Esophagus (tissue), 2 donors: Measurements from ENCODE around the gene HNRNPL. TPM values are rescaled to one million over a fixed set of nuclear protein-coding genes. Genes with fewer than 3 reads are reported as not detected.
A peak's percentile ranks its signal among the peaks of the same experiment; 100 is the strongest.
"Not testable (repeated sequence)": the region's sequence is repeated elsewhere in the genome, so short reads cannot be mapped to it uniquely, and the experiment has no call there.

Source experiments
- H3K27ac ChIP-seq, 2 donors: one replicate each; pipeline ENCODE4 v1.5.1; 2013; ENCODE audit warnings: low read depth in 2 of 2, mild to moderate bottlenecking in 2 of 2, inconsistent platforms in 1 of 2, low read length in 1 of 2, moderate library complexity in 1 of 2
- H3K27me3 ChIP-seq, 2 donors: one replicate each; pipeline ENCODE4 v1.6.1; 2013; ENCODE audit warnings: low read length in 2 of 2, control low read depth in 1 of 2, mild to moderate bottlenecking in 1 of 2; ENCODE audit not compliant: insufficient read depth in 2 of 2, control insufficient read depth in 1 of 2
- H3K36me3 ChIP-seq, 2 donors: one replicate each; pipeline ENCODE4 v1.6.1; 2013; ENCODE audit warnings: low read length in 1 of 2; ENCODE audit not compliant: control insufficient read depth in 2 of 2, insufficient read depth in 2 of 2
- H3K4me1 ChIP-seq, 2 donors: one replicate each; pipeline ENCODE4 v1.6.1; 2013; ENCODE audit warnings: low read length in 1 of 2; ENCODE audit not compliant: control insufficient read depth in 2 of 2, insufficient read depth in 2 of 2
- H3K4me3 ChIP-seq, 2 donors: one replicate each; pipeline ENCODE4 v1.5.1; 2013; ENCODE audit warnings: low read length in 2 of 2, mild to moderate bottlenecking in 2 of 2, low read depth in 1 of 2, moderate library complexity in 1 of 2
- H3K9me3 ChIP-seq, 2 donors: one replicate each; pipeline ENCODE4 v1.6.1; 2013; ENCODE audit warnings: mild to moderate bottlenecking in 2 of 2, low read depth in 1 of 2, low read length in 1 of 2, moderate library complexity in 1 of 2; ENCODE audit not compliant: control insufficient read depth in 2 of 2, insufficient read depth in 1 of 2
- WGBS, 2 donors: extraction: QIAGEN DNeasy Blood & Tissue Kit; methylation state at CpG; one replicate each; pipeline ENCODE4 v1.1.7; 2013; 5-methylcytosine and 5-hydroxymethylcytosine counted together
- polyA plus RNA-seq, 2 donors: library from polyadenylated mRNA; stranded (reverse); fragments of 200-250 nt; gene quantifications; one replicate each; pipeline ENCODE4 v1.2.3, GENCODE V29; 2013
- donor health status: healthy with polysubstance abuse.
- donor health status: Bipolar disorder and iron deficiency.

The HNRNPL gene
- polyA plus RNA-seq = 100 to 1,000 TPM; 134 to 150 TPM

DNA sequence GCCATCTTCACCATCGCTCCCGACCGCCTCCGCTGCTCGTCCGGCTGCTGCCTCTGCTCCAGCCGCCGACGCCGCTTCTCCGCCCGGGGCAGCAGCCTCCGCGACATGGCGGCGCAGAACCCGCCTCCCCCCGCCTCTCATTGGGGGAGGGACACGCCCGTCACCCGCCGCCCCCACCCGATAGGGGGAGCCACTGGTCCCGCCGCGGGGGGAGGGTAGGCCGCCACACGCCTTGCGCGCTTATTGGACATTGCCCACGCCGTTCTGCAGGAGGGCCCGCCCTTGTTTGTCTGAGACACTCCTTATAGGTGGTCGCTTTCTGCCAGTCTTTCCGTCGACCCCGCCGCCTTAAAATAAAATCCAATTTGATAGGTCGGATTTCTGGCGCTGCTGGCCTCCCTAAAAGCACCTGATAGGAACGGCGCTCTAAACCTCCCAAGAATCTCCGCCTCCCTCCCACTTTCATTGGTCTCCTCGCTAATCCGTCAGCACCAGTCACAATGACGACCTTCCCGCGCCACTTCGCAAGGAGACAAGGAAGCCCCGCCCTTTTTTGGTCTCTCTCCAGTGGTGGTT lies at the start of gene HNRNPL:
TSS of gene HNRNPL (minus strand) at position 127 of the 576 bp plus-strand sequence. CDS start at position 107, 20 bp downstream.
- 0% methylated on average over 45 to 50 of the region's 50 CpGs for WGBS, 2 donors
- Histone ChIP-seq H3K9me3 (no peaks in the 10 kb centered on the region), H3K4me3 (peak within 1 kb of the TSS; percentile 95), H3K4me1 (peaks cover 3 to 7% of the 10 kb centered on the region in 2 donors), H3K27me3 (no peaks in the 10 kb centered on the region), H3K36me3 (peaks cover 11 to 20% of the 10 kb centered on the region in 2 donors), H3K27ac (peak within 1 kb of the TSS; percentile 100)

GRCh38 chr19:38898788-38899446 lies 49.1 kb upstream of the HNRNPL start:
- 5% methylated on average over 25 of the region's 25 CpGs for WGBS, 2 donors
- no peaks in the 10 kb centered on the region for H3K27me3 ChIP-seq
- H3K4me1 ChIP-seq = peaks cover 4 to 10% of the 10 kb centered on the region in 2 donors
- no peaks in the 10 kb centered on the region for H3K9me3 ChIP-seq
- peak overlapping the region; percentile 67 to 86 for H3K4me3 ChIP-seq
- peaks cover 0 to 5% of the 10 kb centered on the region in 2 donors for H3K36me3 ChIP-seq
- H3K27ac ChIP-seq = peak overlapping the region; percentile 57 to 96

DNA sequence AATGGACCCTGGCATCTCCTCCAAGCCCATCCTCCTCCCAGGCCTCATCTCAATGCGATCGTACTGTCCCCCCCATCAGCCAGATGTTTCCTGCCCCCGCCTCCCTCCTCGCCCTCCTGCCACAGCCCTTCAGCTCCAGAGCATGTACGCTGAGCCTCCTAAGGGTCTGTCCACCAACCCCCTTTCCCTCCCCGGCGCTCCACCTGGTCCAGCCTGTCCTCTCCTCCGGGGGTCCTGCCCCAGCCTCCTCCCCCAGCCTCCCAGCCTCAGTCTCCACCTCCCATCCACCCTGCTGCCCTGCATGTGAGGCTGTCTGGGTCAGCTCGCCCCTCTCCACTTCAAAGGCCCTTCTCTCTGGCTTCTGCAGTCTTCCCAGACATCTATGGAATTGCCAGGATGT lies 45.2 kb upstream of the HNRNPL start:
- H3K4me1 ChIP-seq = peaks cover 4 to 10% of the 10 kb centered on the region in 2 donors
- H3K9me3 ChIP-seq = no peaks in the 10 kb centered on the region
- no peaks in the 10 kb centered on the region for H3K27me3 ChIP-seq
- H3K27ac ChIP-seq = no peak overlapping the region
- H3K4me3 ChIP-seq = no peak overlapping the region
- H3K36me3 ChIP-seq = peaks cover 0 to 8% of the 10 kb centered on the region in 2 donors
- 77 to 82% methylated on average over 9 of the region's 9 CpGs for WGBS, 2 donors

GRCh38 chr19:38893341-38893771 lies 43.6 kb upstream of the HNRNPL start:
- Histone ChIP-seq H3K9me3 (no peaks in the 10 kb centered on the region), H3K36me3 (peaks cover 11 to 20% of the 10 kb centered on the region in 2 donors), H3K27ac (no peak overlapping the region), H3K4me3 (no peak overlapping the region), H3K4me1 (peaks cover 4 to 5% of the 10 kb centered on the region in 2 donors), H3K27me3 (no peaks in the 10 kb centered on the region)
- 85 to 86% methylated on average over 14 of the region's 14 CpGs for whole genome bisulfite sequencing, 2 donors

DNA sequence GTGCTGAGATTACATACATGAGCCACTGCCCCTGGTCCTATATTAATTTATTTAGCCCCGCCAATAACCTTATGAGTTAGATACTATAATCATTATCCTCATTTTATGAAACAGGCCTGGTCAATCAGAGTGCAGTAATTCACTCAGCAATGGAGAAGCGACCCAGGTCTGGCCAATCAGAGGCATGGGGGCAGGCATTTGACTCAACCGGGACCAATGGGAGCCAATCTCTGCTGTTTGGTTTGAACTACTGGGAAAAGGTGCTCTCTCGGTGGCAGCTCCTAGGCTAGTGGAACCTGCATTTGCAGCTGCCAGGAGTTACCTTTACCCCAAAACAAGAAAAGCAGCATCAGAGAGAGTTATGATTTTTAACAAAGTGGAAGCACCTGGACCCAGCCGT lies 43.1 kb upstream of the HNRNPL start:
- no peaks in the 10 kb centered on the region for H3K9me3 ChIP-seq
- H3K27me3 ChIP-seq = no peaks in the 10 kb centered on the region
- no peak overlapping the region for H3K4me3 ChIP-seq
- WGBS, 2 donors = 87 to 88% methylated on average over 5 of the region's 5 CpGs
- peaks cover 11 to 21% of the 10 kb centered on the region in 2 donors for H3K36me3 ChIP-seq
- no peak overlapping the region for H3K27ac ChIP-seq
- H3K4me1 ChIP-seq = peaks cover 0 to under 1% of the 10 kb centered on the region in 2 donors

- no peaks in the 10 kb centered on the region for H3K27me3 ChIP-seq
- peaks cover 11 to 21% of the 10 kb centered on the region in 2 donors for H3K36me3 ChIP-seq
- WGBS, 2 donors = 81 to 87% methylated on average over 6 of the region's 6 CpGs
- H3K4me1 ChIP-seq = no peaks in the 10 kb centered on the region
- H3K4me3 ChIP-seq = no peak overlapping the region
- H3K27ac ChIP-seq = no peak overlapping the region
- H3K9me3 ChIP-seq = no peaks in the 10 kb centered on the region
Observed at GRCh38 chr19:38891771-38892170, 42.0 kb upstream of the HNRNPL start.

GRCh38 chr19:38890686-38891085 lies 40.9 kb upstream of the HNRNPL start:
- H3K36me3 ChIP-seq = peaks cover 11 to 19% of the 10 kb centered on the region in 2 donors
- H3K4me3 ChIP-seq = no peak overlapping the region
- H3K27me3 ChIP-seq = no peaks in the 10 kb centered on the region
- no peaks in the 10 kb centered on the region for H3K9me3 ChIP-seq
- no peak overlapping the region for H3K27ac ChIP-seq
- H3K4me1 ChIP-seq = no peaks in the 10 kb centered on the region

- Histone ChIP-seq H3K4me1 (no peaks in the 10 kb centered on the region), H3K36me3 (peaks cover 11 to 16% of the 10 kb centered on the region in 2 donors), H3K27me3 (no peaks in the 10 kb centered on the region), H3K27ac (no peak overlapping the region), H3K4me3 (no peak overlapping the region), H3K9me3 (no peaks in the 10 kb centered on the region)
- 84 to 92% methylated on average over 8 of the region's 8 CpGs for WGBS, 2 donors
Observed at GRCh38 chr19:38889803-38890202, 40.0 kb upstream of the HNRNPL start.

GRCh38 chr19:38888876-38889275 lies 39.1 kb upstream of the HNRNPL start:
- H3K27me3 ChIP-seq = no peaks in the 10 kb centered on the region

GRCh38 chr19:38884691-38885090 lies 34.9 kb upstream of the HNRNPL start:
- not testable (repeated sequence) for H3K27ac ChIP-seq, H3K9me3 ChIP-seq, H3K4me1 ChIP-seq, H3K4me3 ChIP-seq, H3K27me3 ChIP-seq
- 95 to 96% methylated on average over 3 of the region's 3 CpGs for WGBS, 2 donors
- peaks cover 10 to 16% of the 10 kb centered on the region in 2 donors for H3K36me3 ChIP-seq

More at GRCh38 chr19:38888876-38889275, 39.1 kb upstream of the HNRNPL start:
- Histone ChIP-seq H3K4me3 (no peak overlapping the region), H3K36me3 (peaks cover 11 to 16% of the 10 kb centered on the region in 2 donors), H3K9me3 (no peaks in the 10 kb centered on the region), H3K27ac (no peak overlapping the region), H3K4me1 (no peaks in the 10 kb centered on the region)
- WGBS, 2 donors = 92 to 93% methylated on average over 17 of the region's 17 CpGs
